ENCODE results near the gene GRHL1.

GRCh38 chr2:9961013-9961412, 9.5 kb downstream of the GRHL1 start:
- TF ChIP-seq EZH2 (IDR thresholded peaks at IDR 0.05; ENCODE audit: insufficient read depth, poor library complexity, severe bottlenecking): no peak
- no peak for TF ChIP-seq EZH2phosphoT487 (IDR thresholded peaks at IDR 0.05; ENCODE audit: insufficient read depth, low read depth)

Measured in GM23248 (cell line).